Liver (tissue), 3 donors: ENCODE measurements around the gene ADAM10.

ENCODE experiments used
- FOXA1 ChIP-seq: IDR thresholded peaks from 2 replicates; pipeline ENCODE4 v1.6.1; 2016; ENCODE audit warnings: antibody characterized with exemption
- GABPA ChIP-seq, 2 donors: IDR thresholded peaks in 1 of 2; conservative IDR thresholded peaks in 1 of 2; 2 replicates each; pipeline ENCODE4 v1.6.1; 2016; ENCODE audit warnings: antibody characterized with exemption in 2 of 2, mild to moderate bottlenecking in 1 of 2, moderate library complexity in 1 of 2
- HNF4G ChIP-seq: IDR thresholded peaks from 2 replicates; pipeline ENCODE4 v1.6.1; 2016; ENCODE audit warnings: antibody characterized with exemption
- JUND ChIP-seq, 2 donors: IDR thresholded peaks; 2 replicates each; pipeline ENCODE4 v1.6.1; 2016; ENCODE audit warnings: antibody characterized with exemption in 2 of 2
- RAD21 ChIP-seq, 2 donors: IDR thresholded peaks; 2 replicates each; pipeline ENCODE4 v1.6.1; 2016; ENCODE audit warnings: antibody characterized with exemption in 2 of 2, mild to moderate bottlenecking in 2 of 2
- RXRA ChIP-seq, 2 donors: IDR thresholded peaks; 2 replicates each; pipeline ENCODE4 v1.6.1; 2017 to 2018; ENCODE audit warnings: antibody characterized with exemption in 2 of 2, mild to moderate bottlenecking in 1 of 2
- SP1 ChIP-seq: IDR thresholded peaks from 2 replicates; pipeline ENCODE4 v1.6.1; 2018; ENCODE audit warnings: antibody characterized with exemption, mild to moderate bottlenecking
- TAF1 ChIP-seq: conservative IDR thresholded peaks from 2 replicates; pipeline ENCODE4 v1.6.1; 2016; ENCODE audit warnings: antibody characterized with exemption, mild to moderate bottlenecking
- YY1 ChIP-seq: IDR thresholded peaks from 2 replicates; pipeline ENCODE4 v1.6.1; 2016; ENCODE audit warnings: antibody characterized with exemption, mild to moderate bottlenecking
- TF ChIP-seq, protein P1 (sequence below): fragments of 150-350 bp; IDR thresholded peaks from 2 replicates; pipeline ENCODE4 v1.5.1; 2017; ENCODE audit warnings: improper control_type of control experiment, low read depth, low read length; ENCODE audit not compliant: missing input control
- TF ChIP-seq, protein P2 (sequence below): IDR thresholded peaks from 2 replicates; pipeline ENCODE4 v1.6.1; 2016; ENCODE audit warnings: antibody characterized with exemption
- TF ChIP-seq, protein P3 (sequence below): IDR thresholded peaks from 2 replicates; pipeline ENCODE4 v1.6.1; 2016; ENCODE audit warnings: antibody characterized with exemption
- TF ChIP-seq, protein P4 (sequence below): IDR thresholded peaks from 2 replicates; pipeline ENCODE4 v1.6.1; 2016; ENCODE audit warnings: antibody characterized with exemption
- TF ChIP-seq, protein P5 (sequence below): IDR thresholded peaks from 2 replicates; pipeline ENCODE4 v1.6.1; 2016; ENCODE audit warnings: antibody characterized with exemption, mild to moderate bottlenecking
- donor health status: healthy.
- donor health status: healthy.

DNA sequence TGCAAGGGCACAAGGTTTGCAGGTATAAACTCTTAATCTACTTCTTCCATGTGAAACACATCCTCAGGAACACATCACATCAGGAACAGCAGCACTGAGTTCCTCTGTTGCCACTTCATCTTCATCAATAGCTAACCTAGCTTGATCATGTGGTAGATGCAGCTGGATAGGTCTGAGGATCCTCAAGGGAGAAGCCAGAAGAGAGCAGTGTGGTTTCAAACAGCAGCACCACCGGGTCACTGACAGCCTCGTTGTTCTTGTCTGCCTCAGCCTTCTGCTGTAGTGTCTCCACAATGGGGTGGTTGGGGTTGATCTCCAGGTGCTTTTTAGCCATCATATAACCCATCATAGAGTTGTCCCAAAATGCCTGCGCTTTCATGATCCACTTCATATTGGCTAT lies 58.8 kb downstream of the ADAM10 start:
- TF ChIP-seq, protein P1, sequence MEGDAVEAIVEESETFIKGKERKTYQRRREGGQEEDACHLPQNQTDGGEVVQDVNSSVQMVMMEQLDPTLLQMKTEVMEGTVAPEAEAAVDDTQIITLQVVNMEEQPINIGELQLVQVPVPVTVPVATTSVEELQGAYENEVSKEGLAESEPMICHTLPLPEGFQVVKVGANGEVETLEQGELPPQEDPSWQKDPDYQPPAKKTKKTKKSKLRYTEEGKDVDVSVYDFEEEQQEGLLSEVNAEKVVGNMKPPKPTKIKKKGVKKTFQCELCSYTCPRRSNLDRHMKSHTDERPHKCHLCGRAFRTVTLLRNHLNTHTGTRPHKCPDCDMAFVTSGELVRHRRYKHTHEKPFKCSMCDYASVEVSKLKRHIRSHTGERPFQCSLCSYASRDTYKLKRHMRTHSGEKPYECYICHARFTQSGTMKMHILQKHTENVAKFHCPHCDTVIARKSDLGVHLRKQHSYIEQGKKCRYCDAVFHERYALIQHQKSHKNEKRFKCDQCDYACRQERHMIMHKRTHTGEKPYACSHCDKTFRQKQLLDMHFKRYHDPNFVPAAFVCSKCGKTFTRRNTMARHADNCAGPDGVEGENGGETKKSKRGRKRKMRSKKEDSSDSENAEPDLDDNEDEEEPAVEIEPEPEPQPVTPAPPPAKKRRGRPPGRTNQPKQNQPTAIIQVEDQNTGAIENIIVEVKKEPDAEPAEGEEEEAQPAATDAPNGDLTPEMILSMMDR: no peak
- no peak for TF ChIP-seq TAF1
- TF ChIP-seq RAD21 (IDR thresholded peaks at IDR 0.05): no peak
- TF ChIP-seq GABPA (IDR thresholded peaks at IDR 0.05 in 1 of 2, conservative IDR thresholded peaks at IDR 0.05 in 1 of 2): no peak
- TF ChIP-seq, protein P2, sequence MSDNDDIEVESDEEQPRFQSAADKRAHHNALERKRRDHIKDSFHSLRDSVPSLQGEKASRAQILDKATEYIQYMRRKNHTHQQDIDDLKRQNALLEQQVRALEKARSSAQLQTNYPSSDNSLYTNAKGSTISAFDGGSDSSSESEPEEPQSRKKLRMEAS: no peak
- TF ChIP-seq HNF4G: no peak
- no peak for TF ChIP-seq YY1
- no peak for TF ChIP-seq RXRA (IDR thresholded peaks at IDR 0.05)
- TF ChIP-seq JUND (IDR thresholded peaks at IDR 0.05): no peak
- TF ChIP-seq, protein P3, sequence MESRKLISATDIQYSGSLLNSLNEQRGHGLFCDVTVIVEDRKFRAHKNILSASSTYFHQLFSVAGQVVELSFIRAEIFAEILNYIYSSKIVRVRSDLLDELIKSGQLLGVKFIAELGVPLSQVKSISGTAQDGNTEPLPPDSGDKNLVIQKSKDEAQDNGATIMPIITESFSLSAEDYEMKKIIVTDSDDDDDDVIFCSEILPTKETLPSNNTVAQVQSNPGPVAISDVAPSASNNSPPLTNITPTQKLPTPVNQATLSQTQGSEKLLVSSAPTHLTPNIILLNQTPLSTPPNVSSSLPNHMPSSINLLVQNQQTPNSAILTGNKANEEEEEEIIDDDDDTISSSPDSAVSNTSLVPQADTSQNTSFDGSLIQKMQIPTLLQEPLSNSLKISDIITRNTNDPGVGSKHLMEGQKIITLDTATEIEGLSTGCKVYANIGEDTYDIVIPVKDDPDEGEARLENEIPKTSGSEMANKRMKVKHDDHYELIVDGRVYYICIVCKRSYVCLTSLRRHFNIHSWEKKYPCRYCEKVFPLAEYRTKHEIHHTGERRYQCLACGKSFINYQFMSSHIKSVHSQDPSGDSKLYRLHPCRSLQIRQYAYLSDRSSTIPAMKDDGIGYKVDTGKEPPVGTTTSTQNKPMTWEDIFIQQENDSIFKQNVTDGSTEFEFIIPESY: no peak
- no peak for TF ChIP-seq SP1
- TF ChIP-seq FOXA1: no peak
- TF ChIP-seq, protein P4, sequence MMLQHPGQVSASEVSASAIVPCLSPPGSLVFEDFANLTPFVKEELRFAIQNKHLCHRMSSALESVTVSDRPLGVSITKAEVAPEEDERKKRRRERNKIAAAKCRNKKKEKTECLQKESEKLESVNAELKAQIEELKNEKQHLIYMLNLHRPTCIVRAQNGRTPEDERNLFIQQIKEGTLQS: no peak
- TF ChIP-seq, protein P5, sequence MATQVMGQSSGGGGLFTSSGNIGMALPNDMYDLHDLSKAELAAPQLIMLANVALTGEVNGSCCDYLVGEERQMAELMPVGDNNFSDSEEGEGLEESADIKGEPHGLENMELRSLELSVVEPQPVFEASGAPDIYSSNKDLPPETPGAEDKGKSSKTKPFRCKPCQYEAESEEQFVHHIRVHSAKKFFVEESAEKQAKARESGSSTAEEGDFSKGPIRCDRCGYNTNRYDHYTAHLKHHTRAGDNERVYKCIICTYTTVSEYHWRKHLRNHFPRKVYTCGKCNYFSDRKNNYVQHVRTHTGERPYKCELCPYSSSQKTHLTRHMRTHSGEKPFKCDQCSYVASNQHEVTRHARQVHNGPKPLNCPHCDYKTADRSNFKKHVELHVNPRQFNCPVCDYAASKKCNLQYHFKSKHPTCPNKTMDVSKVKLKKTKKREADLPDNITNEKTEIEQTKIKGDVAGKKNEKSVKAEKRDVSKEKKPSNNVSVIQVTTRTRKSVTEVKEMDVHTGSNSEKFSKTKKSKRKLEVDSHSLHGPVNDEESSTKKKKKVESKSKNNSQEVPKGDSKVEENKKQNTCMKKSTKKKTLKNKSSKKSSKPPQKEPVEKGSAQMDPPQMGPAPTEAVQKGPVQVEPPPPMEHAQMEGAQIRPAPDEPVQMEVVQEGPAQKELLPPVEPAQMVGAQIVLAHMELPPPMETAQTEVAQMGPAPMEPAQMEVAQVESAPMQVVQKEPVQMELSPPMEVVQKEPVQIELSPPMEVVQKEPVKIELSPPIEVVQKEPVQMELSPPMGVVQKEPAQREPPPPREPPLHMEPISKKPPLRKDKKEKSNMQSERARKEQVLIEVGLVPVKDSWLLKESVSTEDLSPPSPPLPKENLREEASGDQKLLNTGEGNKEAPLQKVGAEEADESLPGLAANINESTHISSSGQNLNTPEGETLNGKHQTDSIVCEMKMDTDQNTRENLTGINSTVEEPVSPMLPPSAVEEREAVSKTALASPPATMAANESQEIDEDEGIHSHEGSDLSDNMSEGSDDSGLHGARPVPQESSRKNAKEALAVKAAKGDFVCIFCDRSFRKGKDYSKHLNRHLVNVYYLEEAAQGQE: no peak
